A549 (cell line): ENCODE measurements around the gene LMO7. TPM values are rescaled to one million over a fixed set of nuclear protein-coding genes. Genes with fewer than 3 reads are reported as not detected.

Source experiments
- ATAC-seq, 2 experiments: fragments of 200-7000 bp in 1 of 2; fragments of >200 bp in 1 of 2; cut with Nextera tagmentation in 1 of 2; cut with Tn5 transposase in 1 of 2; 3 replicates each; pipeline versions ENCODE4 v1.8.0 to v1.9.1; 2018 to 2020; ENCODE audit warnings: mild to moderate bottlenecking in 1 of 2, moderate library complexity in 1 of 2
- CTCF ChIA-PET: fragments of 300-600 bp; sonication (Branson Sonifier 250); formaldehyde crosslinking; extraction: SDS; loops from one replicate; lab custom pipeline; 2021; ENCODE audit warnings: antibody characterized with exemption, inconsistent platforms; lab: Yijun Ruan, JAX
- POLR2A ChIA-PET: fragments of 350-600 bp; formaldehyde crosslinking; extraction: SDS; loops from one replicate; lab custom pipeline; 2021; ENCODE audit warnings: antibody characterized with exemption, inconsistent platforms; lab: Yijun Ruan, JAX
- DNase-seq, 2 experiments: peaks; one replicate each; pipeline versions ENCODE4 v3.0.0 to v3.0.0-alpha.2; 2011 to 2016; ENCODE audit warnings: low read depth in 1 of 2, low spot score in 1 of 2
- FAIRE-seq: peaks from 2 replicates; lab custom pipeline; 2011; peaks lifted over from hg19 to GRCh38; lab: Jason Lieb, UNC
- H3K27ac ChIP-seq, 2 experiments: fragments of >200 bp; sonication (Bioruptor Twin); formaldehyde crosslinking; 3 replicates each; pipeline ENCODE4 v1.5.1; 2016 to 2017
- H3K4me1 ChIP-seq: fragments of >200 bp; sonication (Bioruptor Twin); formaldehyde crosslinking; 3 replicates; pipeline ENCODE4 v1.6.1; 2016
- H3K4me2 ChIP-seq: fragments of >200 bp; sonication (Bioruptor Twin); formaldehyde crosslinking; 3 replicates; pipeline ENCODE4 v1.6.1; 2016
- H3K4me3 ChIP-seq: fragments of >200 bp; sonication (Bioruptor Twin); formaldehyde crosslinking; 3 replicates; pipeline ENCODE4 v1.5.1; 2016
- H3K9me3 ChIP-seq: fragments of >200 bp; sonication (Bioruptor Twin); formaldehyde crosslinking; 3 replicates; pipeline ENCODE4 v1.6.1; 2016
- ATOH8 ChIP-seq: fragments of 250-450 bp; sonication (Bioruptor Pico); IDR thresholded peaks from 2 replicates; pipeline ENCODE4 v1.5.0; 2020; ENCODE audit warnings: low read depth, mild to moderate bottlenecking, moderate library complexity
- BCL3 ChIP-seq: fragments of >200 bp; sonication (Bioruptor Twin); formaldehyde crosslinking; IDR thresholded peaks from 3 replicates; pipeline ENCODE4 v1.6.1; 2016
- BHLHE40 ChIP-seq: IDR thresholded peaks from 2 replicates; pipeline ENCODE4 v1.6.1; 2012; ENCODE audit warnings: low read depth, low read length, inconsistent platforms
- CBX8 ChIP-seq: fragments of 200-600 bp; sonication (generic); IDR thresholded peaks from 2 replicates; pipeline ENCODE4 v1.6.1; 2016
- CHD2 ChIP-seq: fragments of 150-350 bp; IDR thresholded peaks from 2 replicates; pipeline ENCODE4 v1.6.1; 2014; ENCODE audit warnings: low read length; ENCODE audit not compliant: partially characterized antibody
- CHD4 ChIP-seq: fragments of 200-600 bp; sonication (generic); IDR thresholded peaks from 2 replicates; pipeline ENCODE4 v1.6.1; 2016; ENCODE audit warnings: antibody characterized with exemption, mild to moderate bottlenecking, borderline replicate concordance
- EHF ChIP-seq: fragments of 250-450 bp; sonication (Bioruptor Pico); IDR thresholded peaks from 2 replicates; pipeline ENCODE4 v1.5.0; 2020; ENCODE audit warnings: mild to moderate bottlenecking
- EHMT2 ChIP-seq: fragments of 200-600 bp; sonication (generic); IDR thresholded peaks from 2 replicates; pipeline ENCODE4 v1.6.1; 2016; ENCODE audit warnings: antibody characterized with exemption, low read depth, mild to moderate bottlenecking, moderate library complexity
- ESRRA ChIP-seq: fragments of 150-350 bp; IDR thresholded peaks from 2 replicates; pipeline ENCODE4 v1.6.1; 2014; ENCODE audit warnings: mild to moderate bottlenecking, low read length, borderline replicate concordance
- FOSL2 ChIP-seq, 2 experiments: fragments of 450-650 bp in 1 of 2; fragments of >200 bp in 1 of 2; sonication (Bioruptor Twin) in 1 of 2; formaldehyde crosslinking; IDR thresholded peaks; 2 replicates each; pipeline versions ENCODE4 v1.5.0 to v1.6.1; 2016 to 2020; ENCODE audit warnings: mild to moderate bottlenecking in 1 of 2, moderate library complexity in 1 of 2
- FOXS1 ChIP-seq: fragments of 250-450 bp; sonication (Bioruptor Pico); IDR thresholded peaks from 2 replicates; pipeline ENCODE4 v1.5.0; 2020; ENCODE audit warnings: mild to moderate bottlenecking, moderate library complexity
- KDM1A ChIP-seq: fragments of 200-600 bp; sonication (generic); IDR thresholded peaks from 2 replicates; pipeline ENCODE4 v1.6.1; 2016; ENCODE audit warnings: low read depth, mild to moderate bottlenecking
- KDM5A ChIP-seq: fragments of 200-600 bp; sonication (generic); IDR thresholded peaks from 2 replicates; pipeline ENCODE4 v1.6.1; 2016; ENCODE audit warnings: antibody characterized with exemption, mild to moderate bottlenecking
- PHF8 ChIP-seq: fragments of 200-600 bp; sonication (generic); IDR thresholded peaks from 2 replicates; pipeline ENCODE4 v1.6.1; 2016; ENCODE audit warnings: low read depth, mild to moderate bottlenecking, antibody characterized with exemption, moderate library complexity, borderline replicate concordance
- RAD21 ChIP-seq, 2 experiments: fragments of >200 bp in 1 of 2; sonication (Bioruptor Twin) in 1 of 2; formaldehyde crosslinking in 1 of 2; IDR thresholded peaks in 1 of 2; conservative IDR thresholded peaks in 1 of 2; 2 replicates in 1 of 2; 3 replicates in 1 of 2; pipeline ENCODE4 v1.6.1; 2012 to 2018; ENCODE audit warnings: inconsistent platforms in 1 of 2
- RARB ChIP-seq: fragments of 250-450 bp; sonication (Bioruptor Pico); IDR thresholded peaks from 2 replicates; pipeline ENCODE4 v1.8.0; 2021; ENCODE audit warnings: mild to moderate bottlenecking, moderate library complexity
- SREBF2 ChIP-seq: fragments of 450-650 bp; IDR thresholded peaks from 2 replicates; pipeline ENCODE4 v1.6.1; 2014; ENCODE audit warnings: mild to moderate bottlenecking, moderate library complexity
- USF2 ChIP-seq: fragments of 450-650 bp; IDR thresholded peaks from 2 replicates; pipeline ENCODE4 v1.6.1; 2014; ENCODE audit warnings: antibody characterized with exemption
- ZNF302 ChIP-seq: fragments of 250-450 bp; sonication (Bioruptor Pico); IDR thresholded peaks from 2 replicates; pipeline ENCODE4 v1.9.0; 2021; ENCODE audit warnings: inconsistent platforms, mild to moderate bottlenecking, moderate library complexity
- WGBS: methylation state at CpG from one replicate; pipeline ENCODE4 v1.1.6; 2017; ENCODE audit errors: missing lambda C conversion rate; 5-methylcytosine and 5-hydroxymethylcytosine counted together
- polyA plus RNA-seq, 4 experiments: library from polyadenylated mRNA; depleted of rRNA in 3 of 4; stranded (reverse); fragments of >200 nt; fragmentation: RNase III in 1 of 4; extraction: RNeasy Plus Mini Kit Qiagen cat#74134 plus additional on column Dnase treatment in 1 of 4; gene quantifications; 2 replicates in 3 of 4; 3 replicates in 1 of 4; pipeline ENCODE4 v1.2.3, GENCODE V29; 2011 to 2017
- TF ChIP-seq, protein P1 (sequence below): fragments of 150-350 bp; IDR thresholded peaks from 2 replicates; pipeline ENCODE4 v1.6.1; 2014; ENCODE audit warnings: low read depth, mild to moderate bottlenecking, low read length
- TF ChIP-seq, protein P2 (sequence below): IDR thresholded peaks from 2 replicates; pipeline ENCODE4 v1.6.1; 2012; ENCODE audit warnings: low read depth, borderline replicate concordance

LMO7 gene
- polyA plus RNA-seq, 2 of the 4 experiments (the other 2 are of a cell fraction): 23.4 to 33.2 TPM

GRCh38 chr13:75904012-75904411 is 267.9 kb downstream of the LMO7 start:
- Histone ChIP-seq H3K4me2 (no peak overlapping the region), H3K9me3 (0 out of 3 replicates have a peak, but pooled peaks cover 3% of the 10 kb centered on the region), H3K4me3 (no peak overlapping the region), H3K4me1 (0 out of 3 replicates have a peak, but pooled peaks cover 2% of the 10 kb centered on the region), H3K27ac (no peak overlapping the region)
- ATAC-seq (no peak), DNase-seq (no peak), FAIRE-seq (no peak)
- WGBS: 70% methylated on average over 2 of the region's 2 CpGs
- ChIA-PET POLR2A (no interaction called here), CTCF (interaction anchor here (1.0 kb wide), 1 partner anchor 33 kb away, joined by 3 read pairs; no protein-coding TSS in a partner anchor)
- no peak for TF ChIP-seq PHF8
- TF ChIP-seq FOSL2 (IDR thresholded peaks at IDR 0.05): no peak
- TF ChIP-seq FOSL2 (CRISPR knock-in tag; IDR thresholded peaks at IDR 0.05): no peak
- no peak for TF ChIP-seq BHLHE40
- no peak for TF ChIP-seq ATOH8
- TF ChIP-seq SREBF2: no peak
- TF ChIP-seq, protein P1, sequence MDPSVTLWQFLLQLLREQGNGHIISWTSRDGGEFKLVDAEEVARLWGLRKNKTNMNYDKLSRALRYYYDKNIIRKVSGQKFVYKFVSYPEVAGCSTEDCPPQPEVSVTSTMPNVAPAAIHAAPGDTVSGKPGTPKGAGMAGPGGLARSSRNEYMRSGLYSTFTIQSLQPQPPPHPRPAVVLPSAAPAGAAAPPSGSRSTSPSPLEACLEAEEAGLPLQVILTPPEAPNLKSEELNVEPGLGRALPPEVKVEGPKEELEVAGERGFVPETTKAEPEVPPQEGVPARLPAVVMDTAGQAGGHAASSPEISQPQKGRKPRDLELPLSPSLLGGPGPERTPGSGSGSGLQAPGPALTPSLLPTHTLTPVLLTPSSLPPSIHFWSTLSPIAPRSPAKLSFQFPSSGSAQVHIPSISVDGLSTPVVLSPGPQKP: no peak

DNA sequence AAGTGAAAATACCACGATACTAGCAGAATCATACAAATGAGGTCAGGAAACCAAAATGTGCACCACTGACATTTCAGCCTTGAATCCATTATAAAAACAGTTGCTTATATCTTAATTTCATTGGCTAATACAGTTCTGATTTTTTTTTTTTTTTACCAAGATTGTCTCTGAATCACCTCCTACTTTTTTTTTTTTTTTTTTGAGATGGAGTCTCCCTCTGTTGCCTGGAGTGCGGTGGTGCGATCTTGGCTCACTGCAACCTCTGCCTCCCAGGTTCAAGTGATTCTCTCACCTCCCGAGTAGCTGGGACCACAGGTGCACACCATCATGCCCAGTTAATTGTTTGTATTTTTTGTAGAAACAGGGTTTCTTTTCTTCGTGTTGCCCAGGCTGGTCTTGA is 270.2 kb downstream of the LMO7 start:
- DNase-seq (no peak), ATAC-seq (no peak), FAIRE-seq (no peak)
- Histone ChIP-seq H3K4me2 (no peak overlapping the region), H3K27ac (no peak overlapping the region), H3K4me1 (0 out of 3 replicates have a peak, but pooled peaks cover 2% of the 10 kb centered on the region), H3K4me3 (no peak overlapping the region), H3K9me3 (no peaks in the 10 kb centered on the region)
- CTCF ChIA-PET: no interaction called here
- POLR2A ChIA-PET: no interaction called here
- 81% methylated on average over 5 of the region's 5 CpGs for WGBS
- TF ChIP-seq ZNF302 (CRISPR knock-in tag) (no peak), KDM5A (no peak), USF2 (no peak), ESRRA (no peak), FOXS1 (CRISPR knock-in tag) (no peak), RAD21 (conservative IDR thresholded peaks at IDR 0.05 in 1 of 2, IDR thresholded peaks at IDR 0.05 in 1 of 2) (no peak), RARB (CRISPR knock-in tag) (no peak), CHD4 (no peak), PHF8 (no peak), BCL3 (no peak), KDM1A (no peak), EHF (CRISPR knock-in tag) (no peak), CBX8 (no peak)
- TF ChIP-seq, protein P2, sequence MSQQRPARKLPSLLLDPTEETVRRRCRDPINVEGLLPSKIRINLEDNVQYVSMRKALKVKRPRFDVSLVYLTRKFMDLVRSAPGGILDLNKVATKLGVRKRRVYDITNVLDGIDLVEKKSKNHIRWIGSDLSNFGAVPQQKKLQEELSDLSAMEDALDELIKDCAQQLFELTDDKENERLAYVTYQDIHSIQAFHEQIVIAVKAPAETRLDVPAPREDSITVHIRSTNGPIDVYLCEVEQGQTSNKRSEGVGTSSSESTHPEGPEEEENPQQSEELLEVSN: no peak

DNA sequence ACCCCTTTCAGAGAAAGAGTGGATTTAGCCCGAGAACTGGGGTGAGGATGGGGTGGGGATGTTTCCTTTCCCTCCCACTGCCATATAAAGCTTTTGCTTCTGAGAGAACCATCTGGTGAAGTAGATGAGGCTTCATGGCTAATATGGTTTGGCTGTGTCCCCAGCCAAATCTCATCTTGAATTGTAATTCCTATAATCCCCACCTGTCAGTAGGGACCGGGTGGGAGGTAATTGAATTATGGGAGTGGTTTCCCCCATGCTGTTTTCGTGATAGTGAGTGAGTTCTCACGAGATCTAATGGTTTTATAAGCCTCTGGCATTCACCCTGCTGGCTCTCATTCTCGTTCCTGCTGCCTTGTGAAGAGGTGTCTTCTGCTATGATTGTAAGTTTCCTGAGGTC is 270.9 kb downstream of the LMO7 start:
- no peak overlapping the region for H3K4me2 ChIP-seq
- TF ChIP-seq CHD2: no peak
- TF ChIP-seq EHMT2: no peak
- TF ChIP-seq ESRRA: no peak
- CTCF ChIA-PET: no interaction called here
- H3K27ac ChIP-seq: no peak overlapping the region
- no peaks in the 10 kb centered on the region for H3K9me3 ChIP-seq
- H3K4me1 ChIP-seq: 0 out of 3 replicates have a peak, but pooled peaks cover 2% of the 10 kb centered on the region
- no peak overlapping the region for H3K4me3 ChIP-seq
- 60% methylated on average over 5 of the region's 5 CpGs for WGBS
- POLR2A ChIA-PET: no interaction called here
- FAIRE-seq (no peak), DNase-seq (no peak), ATAC-seq (no peak)
